Activated T-cell treated with anti-CD3 and anti-CD28 coated beads for 1 hour (primary cell): Measurements from ENCODE around the gene TST.

Source experiments
- DNase-seq: peaks from one replicate; pipeline ENCODE4 v3.0.0-alpha.2; 2020; ENCODE audit warnings: low read depth

TST gene

GRCh38 chr22:37032134-37032534 is 12.9 kb upstream of the TST start:
- no peak for DNase-seq

DNA sequence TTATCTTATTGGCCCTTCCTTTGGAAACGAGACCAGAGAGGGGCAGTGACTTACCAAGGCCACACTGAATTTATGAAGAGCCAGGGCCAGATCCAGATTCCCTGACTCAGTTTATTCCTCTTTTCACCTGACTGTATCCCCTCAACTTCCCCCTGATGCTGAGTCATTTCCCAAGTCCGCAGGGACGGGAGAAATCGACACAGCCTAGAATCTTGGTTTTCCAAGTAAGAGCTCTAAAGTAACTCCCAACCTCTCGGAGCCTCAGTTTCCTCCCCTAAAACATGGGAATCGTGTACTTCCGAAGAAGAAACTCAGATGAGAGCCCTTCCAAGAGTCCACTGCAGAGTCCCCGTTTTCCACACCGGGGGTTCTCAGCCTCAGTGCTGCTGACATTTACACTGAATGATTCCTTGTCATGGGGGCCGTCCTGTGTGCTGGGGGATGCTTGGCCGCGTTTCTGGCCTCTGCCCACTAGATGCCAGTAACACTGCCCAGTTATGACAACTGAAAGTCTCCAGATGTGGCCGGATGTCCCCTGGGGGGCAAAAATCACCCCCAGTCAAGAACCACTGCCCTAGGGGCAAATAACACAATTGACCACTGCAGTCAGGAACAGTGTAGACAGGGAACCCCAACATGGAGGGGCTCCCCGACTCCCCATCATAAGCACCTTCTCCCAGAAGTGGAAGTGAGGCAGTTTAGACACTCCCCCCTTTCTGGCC is 11.5 kb upstream of the TST start:
- DNase-seq: no peak

DNA sequence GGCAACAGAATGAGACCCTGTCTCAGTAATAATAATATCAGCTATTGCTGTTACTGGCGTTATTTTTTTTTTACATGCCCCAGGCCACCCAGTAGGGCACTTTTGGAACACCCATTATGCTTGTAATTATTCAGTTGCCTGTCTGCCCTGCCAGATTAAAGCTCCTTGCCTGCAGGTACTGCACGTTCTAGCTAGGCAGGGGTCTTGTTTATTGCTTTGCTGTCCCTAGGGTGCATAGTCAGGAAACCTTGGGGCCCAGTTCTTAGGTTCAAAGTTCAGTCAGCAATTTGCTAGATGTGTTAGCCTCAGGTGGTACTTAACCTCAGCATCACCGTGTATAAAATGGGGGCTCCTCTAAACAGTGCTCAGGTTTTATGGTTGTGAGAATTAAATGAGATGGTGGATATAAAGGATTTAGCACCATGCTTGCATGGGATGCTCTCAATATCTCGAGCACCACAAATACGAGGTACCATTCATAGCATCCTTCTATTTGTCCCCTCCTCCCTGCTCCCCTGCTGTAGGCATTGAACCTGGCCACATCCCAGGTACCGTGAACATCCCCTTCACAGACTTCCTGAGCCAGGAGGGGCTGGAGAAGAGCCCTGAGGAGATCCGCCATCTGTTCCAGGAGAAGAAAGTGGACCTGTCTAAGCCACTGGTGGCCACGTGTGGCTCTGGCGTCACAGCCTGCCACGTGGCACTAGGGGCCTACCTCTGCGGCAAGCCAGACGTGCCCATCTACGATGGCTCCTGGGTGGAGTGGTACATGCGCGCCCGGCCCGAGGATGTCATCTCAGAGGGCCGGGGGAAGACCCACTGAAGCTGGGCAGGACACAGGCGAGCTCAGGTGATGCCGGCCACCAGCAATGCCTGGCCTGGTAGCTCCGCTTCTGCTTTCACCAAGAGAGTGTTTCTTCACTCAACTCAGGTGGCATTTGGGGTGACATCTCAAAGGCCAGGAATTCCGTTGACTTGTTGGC is 9.7 kb upstream of the TST start:
- no peak for DNase-seq

DNA sequence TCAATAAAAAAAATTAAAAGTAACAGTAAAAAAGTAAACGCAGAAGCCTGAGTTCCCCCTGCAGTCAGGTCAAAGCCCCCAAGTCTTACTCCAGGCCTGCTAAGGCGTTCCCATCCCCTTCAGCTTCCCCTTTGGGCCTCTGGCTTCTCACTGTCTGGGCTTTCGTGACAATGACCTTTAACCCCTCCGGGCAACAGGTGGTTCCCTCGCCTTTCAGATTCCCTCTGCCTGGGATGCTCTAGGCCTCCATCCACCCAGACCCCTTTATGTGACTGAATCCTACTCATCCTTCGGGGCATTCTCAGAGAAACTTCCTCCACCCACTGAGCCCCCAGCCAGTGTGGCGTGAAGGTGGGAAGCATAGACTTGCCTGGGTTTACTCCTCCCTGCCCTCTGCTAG is 8.3 kb upstream of the TST start:
- DNase-seq: no peak

- no peak for DNase-seq
Observed at GRCh38 chr22:37026325-37026724, 7.1 kb upstream of the TST start.

DNA sequence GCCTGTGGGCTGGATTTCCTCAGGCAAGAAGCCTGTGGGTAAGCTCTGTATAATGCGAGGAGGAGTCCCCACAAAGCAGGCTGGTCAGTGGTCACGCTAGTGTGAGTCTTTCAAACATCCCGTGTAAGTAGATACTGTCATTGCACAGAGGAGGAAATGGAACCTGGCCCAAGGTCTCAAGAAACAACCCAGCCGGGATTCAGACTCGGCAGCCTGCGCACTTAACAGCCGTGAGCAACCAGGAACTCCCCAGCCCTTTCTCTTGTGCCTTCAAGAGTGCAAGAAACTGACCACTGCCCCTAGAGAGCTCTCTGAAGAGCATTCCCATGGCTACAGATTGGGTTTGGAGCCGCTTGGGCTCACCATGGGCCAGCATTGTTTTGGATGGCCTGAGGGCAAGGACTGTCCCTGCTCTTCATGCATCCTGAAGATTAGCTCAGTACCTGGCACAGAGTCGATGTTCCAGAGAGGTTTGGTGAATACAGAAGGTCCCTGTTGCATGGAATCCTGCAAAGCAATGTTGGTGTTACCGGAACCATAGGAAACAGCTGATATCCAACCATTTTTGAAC is 6.3 kb upstream of the TST start:
- DNase-seq: no peak

DNA sequence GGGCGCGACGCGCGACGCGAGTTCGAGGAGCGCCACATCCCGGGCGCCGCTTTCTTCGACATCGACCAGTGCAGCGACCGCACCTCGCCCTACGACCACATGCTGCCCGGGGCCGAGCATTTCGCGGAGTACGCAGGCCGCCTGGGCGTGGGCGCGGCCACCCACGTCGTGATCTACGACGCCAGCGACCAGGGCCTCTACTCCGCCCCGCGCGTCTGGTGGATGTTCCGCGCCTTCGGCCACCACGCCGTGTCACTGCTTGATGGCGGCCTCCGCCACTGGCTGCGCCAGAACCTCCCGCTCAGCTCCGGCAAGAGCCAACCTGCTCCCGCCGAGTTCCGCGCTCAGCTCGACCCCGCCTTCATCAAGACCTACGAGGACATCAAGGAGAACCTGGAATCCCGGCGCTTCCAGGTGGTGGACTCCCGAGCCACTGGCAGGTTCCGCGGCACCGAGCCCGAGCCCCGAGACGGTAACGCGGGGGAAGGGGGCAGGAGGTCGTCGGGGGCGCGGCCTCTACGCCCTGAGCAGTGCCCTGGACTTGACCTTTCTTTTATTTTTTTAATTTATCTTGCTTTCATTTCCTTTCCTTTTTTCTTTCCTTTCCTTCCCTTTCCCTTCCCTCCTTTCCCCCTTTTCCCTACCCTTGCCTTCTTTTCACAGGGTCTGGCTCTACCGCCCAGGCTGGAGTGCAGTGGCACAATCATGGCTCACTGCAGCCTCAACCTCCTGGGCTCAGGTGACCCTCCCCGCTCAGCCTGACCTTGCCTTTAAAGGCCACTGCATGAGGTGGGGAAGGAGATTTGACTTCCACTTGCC is 5.3 kb upstream of the TST start:
- DNase-seq: no peak

GRCh38 chr22:37023743-37024338 is 4.6 kb upstream of the TST start:
- DNase-seq: no peak

DNA sequence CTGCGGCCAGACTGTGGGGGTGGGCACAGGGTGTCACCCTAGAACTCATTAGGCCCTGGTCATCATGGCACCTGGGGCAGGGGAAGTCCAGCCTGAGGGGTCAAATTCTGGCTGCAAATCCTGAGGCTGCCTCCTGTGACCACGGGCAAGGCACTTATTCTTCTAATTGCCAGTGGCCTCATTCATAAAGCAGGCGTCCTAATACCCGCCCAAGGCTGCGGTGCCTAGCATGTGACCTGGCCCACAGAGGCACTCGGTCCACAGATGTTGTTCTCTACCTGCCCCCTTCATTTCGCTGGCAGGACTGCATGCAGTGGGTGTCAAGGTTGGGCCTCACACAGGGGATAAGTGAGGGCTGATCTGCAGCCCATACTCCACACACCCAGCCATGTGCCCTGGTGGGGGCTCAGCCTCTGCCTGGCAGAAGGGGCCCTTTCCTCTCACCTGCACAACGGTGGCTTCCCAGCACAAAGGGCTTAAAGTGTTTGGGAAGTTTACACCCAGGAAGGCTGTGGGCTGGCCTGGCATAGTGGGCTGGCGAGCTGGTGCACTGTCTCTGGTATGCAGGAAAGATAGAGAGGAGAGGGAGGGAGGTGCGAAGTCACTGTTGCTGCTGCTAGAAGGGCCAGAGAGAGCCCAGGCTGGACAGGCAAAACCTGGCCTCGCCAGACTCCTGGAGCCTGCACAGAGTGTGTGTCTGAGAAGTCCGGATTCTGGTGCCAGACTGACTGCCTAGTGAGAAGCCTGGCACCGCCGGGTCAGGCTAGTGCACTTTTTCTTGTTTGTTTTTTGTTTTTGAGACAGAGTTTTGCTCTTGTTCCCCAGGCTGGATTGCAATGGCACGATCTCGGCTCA is 3.5 kb upstream of the TST start:
- DNase-seq: no peak

DNA sequence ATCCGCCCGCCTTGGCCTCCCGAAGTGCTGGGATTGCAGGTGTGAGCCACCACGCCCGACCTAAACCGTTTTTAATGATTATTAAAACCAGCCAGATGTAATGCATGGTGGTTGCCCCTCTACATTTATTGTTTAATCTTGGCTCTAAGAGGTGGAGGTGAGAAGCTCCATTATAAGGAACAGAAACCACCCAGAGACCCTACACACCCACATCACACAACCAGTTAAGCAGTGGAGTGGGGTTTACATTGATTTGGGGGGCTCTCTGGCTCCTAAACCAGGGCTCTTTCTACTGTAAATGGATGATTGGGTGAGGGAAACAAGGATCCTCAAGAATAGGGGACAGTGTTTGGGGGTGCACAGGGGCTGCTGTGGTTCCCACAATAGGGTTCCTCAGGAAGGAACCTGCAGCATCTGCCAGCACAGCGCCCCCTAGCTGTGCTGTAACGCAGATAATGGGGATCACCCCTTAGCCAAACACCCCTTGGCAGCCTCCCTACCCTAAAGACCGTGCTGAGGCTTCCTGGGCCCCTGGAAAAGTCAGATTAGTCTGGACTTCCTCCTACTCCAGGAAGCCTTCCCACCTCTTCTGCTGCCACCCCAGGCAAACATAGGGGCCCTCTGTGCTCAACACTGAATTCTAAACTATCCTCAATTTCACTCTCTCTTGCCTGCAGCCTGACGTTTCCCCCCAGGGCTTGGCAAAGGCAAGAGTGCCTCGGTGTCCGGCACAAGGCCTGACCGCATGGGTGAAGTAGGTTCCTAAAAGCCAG is 2.6 kb upstream of the TST start:
- peak; percentile 51 for DNase-seq

DNA sequence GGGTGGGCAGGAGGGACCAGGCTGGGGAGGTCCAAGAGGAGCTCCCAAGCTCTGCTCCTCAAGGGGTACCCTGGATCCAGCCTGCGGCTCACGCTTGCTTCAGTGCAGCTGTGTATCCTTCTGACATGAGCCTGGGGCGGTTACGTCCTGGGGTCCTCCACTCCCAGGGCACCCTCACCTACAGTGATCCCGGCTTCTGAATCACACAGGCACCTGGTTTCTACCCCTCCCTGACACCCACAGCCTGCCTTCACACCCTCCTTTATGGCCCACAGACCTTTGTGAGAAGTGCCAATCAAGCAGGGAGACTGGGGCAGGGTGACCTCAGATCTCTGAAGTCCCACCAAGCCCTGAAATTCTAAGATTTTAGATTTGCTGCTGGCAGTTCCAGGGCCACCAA is 1.8 kb upstream of the TST start:
- no peak for DNase-seq

DNA sequence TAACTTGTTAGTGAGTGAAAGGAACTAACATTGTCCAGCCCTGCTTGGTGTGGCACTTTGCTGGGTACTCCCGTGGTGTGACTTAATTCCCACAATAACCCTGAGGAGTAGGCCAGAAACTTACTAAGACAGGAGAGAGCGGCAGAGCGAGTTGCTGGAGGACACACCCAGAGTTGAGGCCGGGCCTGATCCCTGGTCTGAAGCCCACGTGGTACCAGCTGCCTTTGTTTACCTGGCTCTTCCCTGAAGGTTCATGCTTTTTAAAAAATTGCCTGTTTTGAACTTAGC is 889 bp upstream of the TST start:
- no peak for DNase-seq

- DNase-seq: no peak
Observed at GRCh38 chr22:37018815-37019308, 385 bp downstream of the TST start.

DNA sequence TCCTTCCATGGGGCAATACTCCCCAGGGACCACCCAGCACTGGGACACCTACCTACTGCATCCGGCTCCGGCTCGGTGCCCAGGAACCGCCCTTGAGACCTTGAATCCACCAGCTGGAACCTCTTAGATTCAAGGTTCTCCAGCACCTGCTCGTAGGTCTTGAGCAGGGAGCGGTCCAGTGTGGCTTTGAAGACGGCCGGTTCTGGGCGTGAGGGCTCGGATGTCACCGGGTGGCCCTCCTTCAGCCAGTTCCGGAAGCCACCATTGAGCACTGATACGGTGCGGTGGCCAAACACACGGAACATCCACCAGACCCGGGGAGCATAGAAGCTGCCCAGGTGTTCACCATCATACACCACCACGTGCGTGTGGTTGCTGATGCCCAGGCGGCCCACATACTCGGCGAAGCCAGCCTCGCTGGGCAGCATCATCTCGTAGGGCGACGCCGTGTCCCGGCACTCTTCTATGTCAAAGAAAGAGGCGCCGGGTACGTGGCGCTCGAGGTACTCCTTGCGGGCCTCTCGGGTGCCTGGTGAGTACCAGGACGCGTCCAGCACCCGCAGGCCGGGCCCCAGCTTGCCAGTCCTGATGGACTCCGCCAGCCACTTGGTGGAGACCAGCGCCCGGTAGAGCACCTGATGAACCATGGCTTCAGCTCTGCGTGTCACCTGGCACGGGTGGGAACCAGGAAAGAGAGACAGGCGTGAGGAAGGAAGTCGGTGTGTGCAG is 997 bp downstream of the TST start:
- no peak for DNase-seq

GRCh38 chr22:37017356-37017755 is 1.9 kb downstream of the TST start:
- DNase-seq: no peak

GRCh38 chr22:37016134-37016910 is 2.9 kb downstream of the TST start:
- DNase-seq: no peak

GRCh38 chr22:37015587-37015878 is 3.7 kb downstream of the TST start:
- no peak for DNase-seq

DNA sequence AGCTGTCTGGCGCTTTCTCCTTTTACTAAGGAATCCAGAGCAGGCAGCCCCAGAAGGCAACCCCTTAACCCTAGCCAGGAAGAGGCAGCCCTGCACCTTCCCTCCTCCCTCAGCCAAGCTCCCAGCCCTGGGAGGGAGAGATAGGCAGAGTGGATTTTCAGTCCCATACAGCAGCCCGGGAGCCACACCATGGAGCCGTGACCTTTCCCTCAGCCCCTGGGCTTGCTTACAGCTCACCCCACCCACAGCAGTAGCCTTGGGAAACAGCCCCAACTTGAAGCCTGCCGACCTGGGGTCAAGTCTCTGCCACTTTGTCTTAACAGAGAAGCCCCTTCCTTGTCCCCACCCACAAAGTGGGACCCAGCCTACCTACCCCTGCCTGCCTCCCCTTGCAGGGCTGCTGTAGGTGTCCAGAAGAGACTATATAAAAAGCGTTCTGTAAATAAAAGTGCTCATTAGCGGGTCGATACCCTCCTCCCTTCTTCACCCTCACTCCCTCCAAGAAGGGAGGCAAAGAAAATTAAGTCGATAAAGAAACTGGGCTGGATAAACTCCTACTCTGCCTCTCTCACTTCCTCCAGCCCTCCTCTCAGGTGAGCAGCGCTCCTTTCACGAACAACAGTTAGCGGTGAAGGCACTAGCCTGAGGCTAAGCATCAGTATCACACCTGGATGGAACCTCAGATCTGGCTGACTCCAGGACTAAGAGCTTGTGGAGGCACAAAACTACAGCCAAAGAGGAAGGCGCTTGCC is 4.2 kb downstream of the TST start:
- DNase-seq: no peak
